Fibroblast of lung (primary cell): Measurements from ENCODE around the gene RPS6KA2. TPM values are rescaled to one million over a fixed set of nuclear protein-coding genes. Genes with fewer than 3 reads are reported as not detected.

Experiments used
- DNase-seq, 2 donors: peaks; one replicate each; pipeline versions ENCODE4 v3.0.0 to v3.0.0-alpha.2; 2010; ENCODE audit warnings: low read depth in 2 of 2
- H2AFZ ChIP-seq: 2 replicates; pipeline ENCODE4 v1.5.1; 2012; ENCODE audit warnings: low read length, control low read depth, inconsistent platforms
- H3K27ac ChIP-seq: 2 replicates; pipeline ENCODE4 v1.5.1; 2011; ENCODE audit warnings: low read length, control low read depth; ENCODE audit not compliant: insufficient read depth
- H3K27me3 ChIP-seq: 2 replicates; pipeline ENCODE4 v1.5.1; 2011; ENCODE audit warnings: mild to moderate bottlenecking, low read length; ENCODE audit not compliant: control insufficient read depth, insufficient read depth
- H3K36me3 ChIP-seq: 2 replicates; pipeline ENCODE4 v1.5.1; 2011; ENCODE audit warnings: low read length; ENCODE audit not compliant: control insufficient read depth, insufficient read depth
- H3K4me1 ChIP-seq: 2 replicates; pipeline ENCODE4 v1.5.1; 2011; ENCODE audit warnings: low read length; ENCODE audit not compliant: control insufficient read depth, insufficient read depth; ENCODE audit errors: extremely low read depth
- H3K4me2 ChIP-seq: 2 replicates; pipeline ENCODE4 v1.5.1; 2011; ENCODE audit warnings: low read length, control low read depth; ENCODE audit not compliant: insufficient read depth; ENCODE audit errors: extremely low read depth
- H3K4me3 ChIP-seq, 4 experiments: fragments of 200-600 bp in 1 of 4; sonication (generic) in 1 of 4; replicated peaks in 1 of 4; 2 replicates each; pipeline ENCODE4 v1.5.1; 2011 to 2016; ENCODE audit warnings: low read length in 4 of 4, low read depth in 3 of 4, mild to moderate bottlenecking in 3 of 4, control low read depth in 2 of 4, inconsistent platforms in 1 of 4, mixed read lengths in 1 of 4; ENCODE audit not compliant: insufficient read depth in 1 of 4; ENCODE audit errors: control extremely low read depth in 1 of 4
- H3K79me2 ChIP-seq: 2 replicates; pipeline ENCODE4 v1.5.1; 2012; ENCODE audit warnings: mild to moderate bottlenecking, low read length, inconsistent platforms; ENCODE audit not compliant: control insufficient read depth, insufficient read depth
- H3K9ac ChIP-seq: 2 replicates; pipeline ENCODE4 v1.5.1; 2011; ENCODE audit warnings: mild to moderate bottlenecking, low read length, control low read depth; ENCODE audit not compliant: insufficient read depth
- H3K9me3 ChIP-seq: 2 replicates; pipeline ENCODE4 v1.5.1; 2012; ENCODE audit warnings: low read depth, low read length; ENCODE audit not compliant: control insufficient read depth, insufficient read depth
- H4K20me1 ChIP-seq: 2 replicates; pipeline ENCODE4 v1.5.1; 2011; ENCODE audit warnings: low read length; ENCODE audit not compliant: control insufficient read depth, insufficient read depth; ENCODE audit errors: extremely low read depth
- EZH2 ChIP-seq: IDR thresholded peaks from 2 replicates; pipeline ENCODE4 v1.5.1; 2012; ENCODE audit warnings: low read length, control low read depth, mild to moderate bottlenecking; ENCODE audit errors: missing control alignments
- polyA plus RNA-seq, 2 donors: library from polyadenylated mRNA; depleted of rRNA in 1 of 2; stranded (reverse) in 1 of 2; unstranded in 1 of 2; fragments of >200 nt; gene quantifications; 2 replicates each; pipeline ENCODE4 v1.2.1, GENCODE V29; 2011 to 2012; ENCODE audit warnings: missing spikeins in 1 of 2
- total RNA-seq: library from RNA; depleted of rRNA; stranded (reverse); fragments of >200 nt; gene quantifications from 2 replicates; pipeline ENCODE4 v1.2.1, GENCODE V29; 2014
- TF ChIP-seq, protein P1 (sequence below), 2 donors: IDR thresholded peaks in 1 of 2; conservative IDR thresholded peaks in 1 of 2; 1 replicate in 1 of 2; 2 replicates in 1 of 2; pipeline ENCODE4 v1.5.1; 2011 to 2012; ENCODE audit warnings: low read length in 2 of 2, control low read depth in 1 of 2, inconsistent platforms in 1 of 2, low read depth in 1 of 2, mild to moderate bottlenecking in 1 of 2

The RPS6KA2 gene
- total and polyA plus RNA-seq, 2 donors (not counting 1 experiment from before 2014, with no cell fraction given): 66.8 to 116 TPM

DNA sequence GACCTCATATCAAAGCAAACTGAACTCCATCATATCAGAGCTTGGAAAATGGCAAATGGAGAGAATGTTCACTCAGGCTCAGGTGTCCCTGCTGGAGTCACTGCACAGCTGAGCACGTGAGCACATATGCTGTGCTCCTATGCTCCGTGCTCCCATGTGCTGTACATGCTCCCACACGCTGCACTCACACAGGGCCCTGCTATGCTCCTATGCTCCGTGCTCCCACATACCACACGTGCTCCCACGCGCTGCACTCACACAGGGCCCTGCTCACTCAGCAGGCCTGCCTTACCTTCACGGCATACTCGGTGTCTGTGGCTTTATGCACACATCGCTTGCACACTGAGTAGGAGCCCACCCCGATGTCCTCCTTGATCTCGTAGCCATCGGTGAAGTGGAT lies 178.6 kb downstream of the RPS6KA2 start:
- no peak for TF ChIP-seq EZH2
- TF ChIP-seq, protein P1, sequence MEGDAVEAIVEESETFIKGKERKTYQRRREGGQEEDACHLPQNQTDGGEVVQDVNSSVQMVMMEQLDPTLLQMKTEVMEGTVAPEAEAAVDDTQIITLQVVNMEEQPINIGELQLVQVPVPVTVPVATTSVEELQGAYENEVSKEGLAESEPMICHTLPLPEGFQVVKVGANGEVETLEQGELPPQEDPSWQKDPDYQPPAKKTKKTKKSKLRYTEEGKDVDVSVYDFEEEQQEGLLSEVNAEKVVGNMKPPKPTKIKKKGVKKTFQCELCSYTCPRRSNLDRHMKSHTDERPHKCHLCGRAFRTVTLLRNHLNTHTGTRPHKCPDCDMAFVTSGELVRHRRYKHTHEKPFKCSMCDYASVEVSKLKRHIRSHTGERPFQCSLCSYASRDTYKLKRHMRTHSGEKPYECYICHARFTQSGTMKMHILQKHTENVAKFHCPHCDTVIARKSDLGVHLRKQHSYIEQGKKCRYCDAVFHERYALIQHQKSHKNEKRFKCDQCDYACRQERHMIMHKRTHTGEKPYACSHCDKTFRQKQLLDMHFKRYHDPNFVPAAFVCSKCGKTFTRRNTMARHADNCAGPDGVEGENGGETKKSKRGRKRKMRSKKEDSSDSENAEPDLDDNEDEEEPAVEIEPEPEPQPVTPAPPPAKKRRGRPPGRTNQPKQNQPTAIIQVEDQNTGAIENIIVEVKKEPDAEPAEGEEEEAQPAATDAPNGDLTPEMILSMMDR (conservative IDR thresholded peaks at IDR 0.05 in 1 of 2, IDR thresholded peaks at IDR 0.05 in 1 of 2; ENCODE audit: low read depth in 1 of 2, low read length in 2 of 2): no peak
- Histone ChIP-seq H3K9me3 (no peaks in the 10 kb centered on the region), H3K27me3 (no peaks in the 10 kb centered on the region), H3K27ac (no peak overlapping the region), H3K9ac (no peak overlapping the region), H3K4me1 (no peaks in the 10 kb centered on the region), H3K4me3 (no peak overlapping the region), H2AFZ (no peak overlapping the region), H3K4me2 (no peak overlapping the region), H3K79me2 (no peaks in the 10 kb centered on the region), H4K20me1 (no peaks in the 10 kb centered on the region), H3K36me3 (peaks cover 8% of the 10 kb centered on the region)
- no peak for DNase-seq

GRCh38 chr6:166446567-166447065 lies 180.4 kb downstream of the RPS6KA2 start:
- Histone ChIP-seq H3K4me3 (no peak overlapping the region), H3K9me3 (no peaks in the 10 kb centered on the region), H2AFZ (no peak overlapping the region), H3K4me2 (no peak overlapping the region), H3K27me3 (no peaks in the 10 kb centered on the region), H3K4me1 (no peaks in the 10 kb centered on the region), H3K27ac (no peak overlapping the region), H3K36me3 (peaks cover 8% of the 10 kb centered on the region), H4K20me1 (no peaks in the 10 kb centered on the region), H3K79me2 (no peaks in the 10 kb centered on the region), H3K9ac (no peak overlapping the region)
- DNase-seq: no peak
- TF ChIP-seq, protein P1 (conservative IDR thresholded peaks at IDR 0.05 in 1 of 2, IDR thresholded peaks at IDR 0.05 in 1 of 2; ENCODE audit: low read depth in 1 of 2, low read length in 2 of 2): no peak
- no peak for TF ChIP-seq EZH2

DNA sequence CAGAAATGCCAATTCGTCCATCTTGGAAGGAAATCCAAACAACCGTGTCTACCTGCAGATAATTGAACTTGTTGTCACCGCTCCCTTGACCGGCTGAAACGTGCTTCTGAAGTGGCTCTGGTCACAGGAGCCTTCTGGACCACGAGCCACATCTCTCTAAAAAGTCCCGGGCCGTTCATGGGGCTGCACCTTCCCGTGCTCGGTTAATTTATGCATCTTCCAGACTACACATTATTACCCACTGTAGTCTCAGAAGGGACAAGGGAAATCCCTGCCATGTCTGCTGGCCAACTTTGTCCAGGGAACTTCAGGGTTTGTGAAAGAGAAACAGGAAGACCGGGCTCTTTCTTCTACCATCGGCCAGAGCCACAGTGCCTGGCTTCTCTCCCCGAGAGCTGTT lies 180.9 kb downstream of the RPS6KA2 start:
- no peaks in the 10 kb centered on the region for H3K79me2 ChIP-seq
- H3K27ac ChIP-seq: no peak overlapping the region
- no peak for TF ChIP-seq EZH2
- TF ChIP-seq, protein P1 (conservative IDR thresholded peaks at IDR 0.05 in 1 of 2, IDR thresholded peaks at IDR 0.05 in 1 of 2; ENCODE audit: low read depth in 1 of 2, low read length in 2 of 2): no peak
- no peaks in the 10 kb centered on the region for H3K9me3 ChIP-seq
- H3K36me3 ChIP-seq: peaks cover 8% of the 10 kb centered on the region
- H3K9ac ChIP-seq: no peak overlapping the region
- H3K4me3 ChIP-seq: no peak overlapping the region
- no peak overlapping the region for H3K4me2 ChIP-seq
- DNase-seq: no peak
- no peak overlapping the region for H2AFZ ChIP-seq
- H4K20me1 ChIP-seq: no peaks in the 10 kb centered on the region
- no peaks in the 10 kb centered on the region for H3K4me1 ChIP-seq
- H3K27me3 ChIP-seq: no peaks in the 10 kb centered on the region
